Trophoblast cell (in vitro differentiated cells and primary cell): ENCODE measurements around the gene TANGO6.

Experiments used
- DNase-seq, 2 donors: peaks; one replicate each; pipeline ENCODE4 v3.0.0-alpha.2; 2016
- H2AFZ ChIP-seq: 2 replicates; pipeline ENCODE4 v1.6.1; 2013; ENCODE audit warnings: low read length, moderate library complexity, mild to moderate bottlenecking; ENCODE audit not compliant: insufficient read depth, poor library complexity
- H2AK5ac ChIP-seq: 2 replicates; pipeline ENCODE4 v1.6.1; 2013; ENCODE audit warnings: mild to moderate bottlenecking, low read length
- H2BK120ac ChIP-seq: 2 replicates; pipeline ENCODE4 v1.6.1; 2013; ENCODE audit warnings: low read length, mild to moderate bottlenecking, moderate library complexity; ENCODE audit not compliant: insufficient read depth, poor library complexity
- H2BK12ac ChIP-seq: 2 replicates; pipeline ENCODE4 v1.6.1; 2013; ENCODE audit warnings: mild to moderate bottlenecking, low read length, moderate library complexity
- H2BK5ac ChIP-seq: 2 replicates; pipeline ENCODE4 v1.6.1; 2013; ENCODE audit warnings: low read length, low read depth, moderate library complexity, mild to moderate bottlenecking; ENCODE audit not compliant: poor library complexity
- H3K14ac ChIP-seq: 2 replicates; pipeline ENCODE4 v1.6.1; 2013; ENCODE audit warnings: mild to moderate bottlenecking, low read length
- H3K18ac ChIP-seq: 2 replicates; pipeline ENCODE4 v1.6.1; 2013; ENCODE audit warnings: mild to moderate bottlenecking, low read length
- H3K23ac ChIP-seq: 2 replicates; pipeline ENCODE4 v1.6.1; 2013; ENCODE audit warnings: low read length
- H3K27ac ChIP-seq: 2 replicates; pipeline ENCODE4 v1.5.1; 2013; ENCODE audit warnings: low read depth, mild to moderate bottlenecking, inconsistent platforms, low read length, moderate library complexity
- H3K27me3 ChIP-seq: 2 replicates; pipeline ENCODE4 v1.6.1; 2013; ENCODE audit warnings: inconsistent platforms, mild to moderate bottlenecking, low read length, moderate library complexity; ENCODE audit not compliant: insufficient read depth
- H3K36me3 ChIP-seq, 2 experiments: 1 replicate in 1 of 2; 2 replicates in 1 of 2; pipeline ENCODE4 v1.6.1; 2013; ENCODE audit warnings: low read length in 2 of 2, mild to moderate bottlenecking in 2 of 2, moderate library complexity in 1 of 2; ENCODE audit not compliant: insufficient read depth in 2 of 2, control insufficient read depth in 1 of 2
- H3K4ac ChIP-seq: 2 replicates; pipeline ENCODE4 v1.6.1; 2013; ENCODE audit warnings: low read depth, mild to moderate bottlenecking, low read length, moderate library complexity
- H3K4me1 ChIP-seq, 2 experiments: 1 replicate in 1 of 2; 2 replicates in 1 of 2; pipeline ENCODE4 v1.6.1; 2013; ENCODE audit warnings: low read length in 2 of 2, mild to moderate bottlenecking in 2 of 2, moderate library complexity in 1 of 2; ENCODE audit not compliant: insufficient read depth in 2 of 2, control insufficient read depth in 1 of 2
- H3K4me2 ChIP-seq: 2 replicates; pipeline ENCODE4 v1.6.1; 2013; ENCODE audit warnings: inconsistent platforms, mild to moderate bottlenecking, low read length, moderate library complexity
- H3K4me3 ChIP-seq: 2 replicates; pipeline ENCODE4 v1.5.1; 2013; ENCODE audit warnings: mild to moderate bottlenecking, low read depth, low read length, inconsistent platforms
- H3K79me1 ChIP-seq: one replicate; pipeline ENCODE4 v1.6.1; 2013; ENCODE audit warnings: low read length
- H3K79me2 ChIP-seq: 2 replicates; pipeline ENCODE4 v1.6.1; 2013; ENCODE audit warnings: low read length, mild to moderate bottlenecking; ENCODE audit not compliant: control insufficient read depth, insufficient read depth, poor library complexity
- H3K9ac ChIP-seq: 2 replicates; pipeline ENCODE4 v1.6.1; 2013; ENCODE audit warnings: mild to moderate bottlenecking, low read length
- H3K9me3 ChIP-seq: 2 replicates; pipeline ENCODE4 v1.6.1; 2013; ENCODE audit warnings: low read depth, mild to moderate bottlenecking, control low read depth, inconsistent platforms, low read length; ENCODE audit not compliant: insufficient read depth
- H4K12ac ChIP-seq: 2 replicates; pipeline ENCODE4 v1.6.1; 2013; ENCODE audit warnings: low read depth, mild to moderate bottlenecking, low read length, moderate library complexity
- H4K8ac ChIP-seq: 2 replicates; pipeline ENCODE4 v1.6.1; 2013; ENCODE audit warnings: low read depth, mild to moderate bottlenecking, low read length, moderate library complexity
- H4K91ac ChIP-seq: one replicate; pipeline ENCODE4 v1.6.1; 2013; ENCODE audit warnings: low read depth, mild to moderate bottlenecking, low read length, moderate library complexity
- WGBS: extraction: QIAGEN DNeasy Blood & Tissue Kit; methylation state at CpG from one replicate; pipeline ENCODE4 v1.1.7; 2013; ENCODE audit warnings: missing lambda C conversion rate; ENCODE audit not compliant: insufficient read length, insufficient coverage; ENCODE audit errors: extremely low coverage; 5-methylcytosine and 5-hydroxymethylcytosine counted together

Gene TANGO6

GRCh38 chr16:69111216-69111875, 268.0 kb downstream of the TANGO6 start:
- Histone ChIP-seq H4K12ac (no peak overlapping the region), H2BK5ac (no peak overlapping the region), H3K4me1 (peaks cover 17 to 26% of the 10 kb centered on the region in 2 experiments), H3K14ac (no peak overlapping the region), H4K8ac (no peak overlapping the region), H3K79me1 (no peaks in the 10 kb centered on the region), H3K9ac (no peak overlapping the region), H3K23ac (no peak overlapping the region), H4K91ac (no peak overlapping the region), H3K9me3 (peaks cover 8% of the 10 kb centered on the region), H3K4me3 (no peak overlapping the region), H3K18ac (no peak overlapping the region), H3K27me3 (peaks cover 18% of the 10 kb centered on the region), H2AFZ (no peak overlapping the region), H2BK12ac (no peak overlapping the region), H3K4ac (no peak overlapping the region), H3K36me3 (peaks cover 21 to 25% of the 10 kb centered on the region in 2 experiments), H2AK5ac (no peak overlapping the region), H3K79me2 (no peaks in the 10 kb centered on the region), H3K27ac (no peak overlapping the region), H2BK120ac (no peak overlapping the region), H3K4me2 (no peak overlapping the region)
- no CpG with 5 or more reads among the region's 6 CpGs for WGBS
- DNase-seq = no peak

GRCh38 chr16:69111876-69112230, 268.5 kb downstream of the TANGO6 start:
- no peak overlapping the region for H3K4me2 ChIP-seq
- H3K36me3 ChIP-seq = peaks cover 21 to 29% of the 10 kb centered on the region in 2 experiments
- no peaks in the 10 kb centered on the region for H3K79me1 ChIP-seq
- H4K91ac ChIP-seq = no peak overlapping the region
- H3K23ac ChIP-seq = no peak overlapping the region
- no peak overlapping the region for H3K9ac ChIP-seq
- H4K12ac ChIP-seq = no peak overlapping the region
- no peak overlapping the region for H3K27ac ChIP-seq
- H3K79me2 ChIP-seq = no peaks in the 10 kb centered on the region
- no peak overlapping the region for H3K4ac ChIP-seq
- DNase-seq = no peak
- peaks cover 8% of the 10 kb centered on the region for H3K9me3 ChIP-seq
- no peak overlapping the region for H2AFZ ChIP-seq
- no peak overlapping the region for H2BK12ac ChIP-seq
- peaks cover 13 to 21% of the 10 kb centered on the region in 2 experiments for H3K4me1 ChIP-seq
- H3K14ac ChIP-seq = no peak overlapping the region
- H3K27me3 ChIP-seq = peaks cover 13% of the 10 kb centered on the region
- no peak overlapping the region for H4K8ac ChIP-seq
- H2BK120ac ChIP-seq = no peak overlapping the region
- H3K4me3 ChIP-seq = no peak overlapping the region
- no peak overlapping the region for H2BK5ac ChIP-seq
- no CpG with 5 or more reads among the region's 5 CpGs for WGBS
- H2AK5ac ChIP-seq = no peak overlapping the region
- no peak overlapping the region for H3K18ac ChIP-seq

GRCh38 chr16:69112285-69113129, 269.2 kb downstream of the TANGO6 start:
- no peak overlapping the region for H4K12ac ChIP-seq
- H3K27me3 ChIP-seq = peaks cover 6% of the 10 kb centered on the region
- H3K36me3 ChIP-seq = peaks cover 21 to 32% of the 10 kb centered on the region in 2 experiments
- no peaks in the 10 kb centered on the region for H3K79me1 ChIP-seq
- H2BK5ac ChIP-seq = no peak overlapping the region
- no peak overlapping the region for H4K91ac ChIP-seq
- H4K8ac ChIP-seq = no peak overlapping the region
- peak; percentile 82 to 90 for DNase-seq
- H3K27ac ChIP-seq = no peak overlapping the region
- H2AFZ ChIP-seq = no peak overlapping the region
- WGBS = no CpG with 5 or more reads among the region's 6 CpGs
- H3K4me1 ChIP-seq = peaks cover 6 to 14% of the 10 kb centered on the region in 2 experiments
- H3K9me3 ChIP-seq = peaks cover 8% of the 10 kb centered on the region
- no peaks in the 10 kb centered on the region for H3K79me2 ChIP-seq
- no peak overlapping the region for H2BK120ac ChIP-seq
- no peak overlapping the region for H3K4me2 ChIP-seq
- H3K14ac ChIP-seq = no peak overlapping the region
- no peak overlapping the region for H3K4me3 ChIP-seq
- no peak overlapping the region for H2AK5ac ChIP-seq
- H3K9ac ChIP-seq = no peak overlapping the region
- no peak overlapping the region for H3K18ac ChIP-seq
- no peak overlapping the region for H3K23ac ChIP-seq
- no peak overlapping the region for H3K4ac ChIP-seq
- no peak overlapping the region for H2BK12ac ChIP-seq

- H3K27me3 ChIP-seq = no peaks in the 10 kb centered on the region
- no peak overlapping the region for H3K4me3 ChIP-seq
- no peaks in the 10 kb centered on the region for H3K79me2 ChIP-seq
- peaks cover 22 to 38% of the 10 kb centered on the region in 2 experiments for H3K36me3 ChIP-seq
- no peak overlapping the region for H3K14ac ChIP-seq
- H2BK120ac ChIP-seq = no peak overlapping the region
- H3K18ac ChIP-seq = no peak overlapping the region
- no peak overlapping the region for H4K12ac ChIP-seq
- no CpG with 5 or more reads among the region's 7 CpGs for WGBS
- no peak overlapping the region for H2BK5ac ChIP-seq
- DNase-seq = no peak
- no peak overlapping the region for H3K9ac ChIP-seq
- H2AK5ac ChIP-seq = no peak overlapping the region
- H3K4me2 ChIP-seq = no peak overlapping the region
- H3K79me1 ChIP-seq = no peaks in the 10 kb centered on the region
- no peak overlapping the region for H3K27ac ChIP-seq
- no peak overlapping the region for H4K8ac ChIP-seq
- no peak overlapping the region for H3K4ac ChIP-seq
- H2BK12ac ChIP-seq = no peak overlapping the region
- H3K23ac ChIP-seq = no peak overlapping the region
- H2AFZ ChIP-seq = no peak overlapping the region
- no peak overlapping the region for H4K91ac ChIP-seq
- peaks cover 8% of the 10 kb centered on the region for H3K9me3 ChIP-seq
- peaks cover 5 to 12% of the 10 kb centered on the region in 2 experiments for H3K4me1 ChIP-seq
These were observed 269.9 kb downstream of the TANGO6 start for GRCh38 chr16:69113216-69113615.
